Endodermal cell (in vitro differentiated cells): Measurements from ENCODE around the gene BTBD9. TPM values are rescaled to one million over a fixed set of nuclear protein-coding genes. Genes with fewer than 3 reads are reported as not detected.

Experiments used
- DNase-seq: peaks from one replicate; pipeline ENCODE4 v3.0.0-alpha.2; 2017
- H3K27ac ChIP-seq: 2 replicates; pipeline ENCODE4 v1.5.1; 2013; ENCODE audit warnings: mild to moderate bottlenecking, low read depth, low read length, moderate library complexity
- H3K27me3 ChIP-seq: 2 replicates; pipeline ENCODE4 v1.6.1; 2013; ENCODE audit warnings: mild to moderate bottlenecking, low read length, moderate library complexity; ENCODE audit not compliant: insufficient read depth, control insufficient read depth, poor library complexity, severe bottlenecking
- H3K36me3 ChIP-seq: 2 replicates; pipeline ENCODE4 v1.7.0; 2013; ENCODE audit warnings: mild to moderate bottlenecking, low read length, moderate library complexity; ENCODE audit not compliant: control insufficient read depth, insufficient read depth
- H3K4me1 ChIP-seq: one replicate; pipeline ENCODE4 v1.7.0; 2013; ENCODE audit warnings: low read length; ENCODE audit not compliant: control insufficient read depth, insufficient read depth
- H3K4me3 ChIP-seq: 2 replicates; pipeline ENCODE4 v1.5.1; 2013; ENCODE audit warnings: mild to moderate bottlenecking, low read length, moderate library complexity
- H3K9ac ChIP-seq: 2 replicates; pipeline ENCODE4 v1.6.1; 2013; ENCODE audit warnings: mild to moderate bottlenecking, low read length, moderate library complexity; ENCODE audit not compliant: poor library complexity, severe bottlenecking; ENCODE audit errors: extremely low read depth
- H3K9me3 ChIP-seq: 2 replicates; pipeline ENCODE4 v1.6.1; 2013; ENCODE audit warnings: mild to moderate bottlenecking, low read length, moderate library complexity; ENCODE audit not compliant: control insufficient read depth
- H3K27ac Mint-ChIP-seq: 2 replicates; pipeline ENCODE4 v1.8.0; 2020; ENCODE audit warnings: mixed read lengths
- H3K27me3 Mint-ChIP-seq: 2 replicates; pipeline ENCODE4 v1.8.0; 2021; ENCODE audit warnings: mild to moderate bottlenecking, mixed read lengths; ENCODE audit not compliant: insufficient read depth
- H3K36me3 Mint-ChIP-seq: 2 replicates; pipeline ENCODE4 v1.8.0; 2020; ENCODE audit warnings: low read depth, mixed read lengths
- H3K4me1 Mint-ChIP-seq: 2 replicates; pipeline ENCODE4 v1.8.0; 2020; ENCODE audit warnings: mixed read lengths
- H3K4me3 Mint-ChIP-seq: 2 replicates; pipeline ENCODE4 v1.8.0; 2020; ENCODE audit warnings: mild to moderate bottlenecking, moderate library complexity, mixed read lengths
- H3K9me3 Mint-ChIP-seq: 2 replicates; pipeline ENCODE4 v1.8.0; 2020; ENCODE audit warnings: mild to moderate bottlenecking, mixed read lengths
- CTCF ChIP-seq: fragments of 200-600 bp; sonication (generic); conservative IDR thresholded peaks from 2 replicates; pipeline ENCODE4 v1.5.0; 2021; ENCODE audit warnings: antibody characterized with exemption, mild to moderate bottlenecking
- WGBS, 2 experiments: methylation state at CpG; one replicate each; pipeline versions ENCODE4 v1.1.5 to v1.1.7; 2013; ENCODE audit warnings: missing lambda C conversion rate in 2 of 2, mixed read lengths in 1 of 2; ENCODE audit not compliant: insufficient coverage in 1 of 2, insufficient read length in 1 of 2; 5-methylcytosine and 5-hydroxymethylcytosine counted together
- total RNA-seq, 2 donors: library from RNA; stranded (reverse); fragmentation: NEBNext Ultra II Directional in 1 of 2; extraction: Animal tissue kit (Norgen Biotek cat#: 25700) in 1 of 2; gene quantifications; 2 replicates in 1 of 2; 3 replicates in 1 of 2; pipeline ENCODE4 v1.2.1, GENCODE V29; 2021

BTBD9 gene
- total RNA-seq, 2 donors from 2014 or later, result 7.6 to 12.3 TPM

- DNase-seq, result no peak
- no peak overlapping the region for H3K4me3 ChIP-seq
- no peaks in the 10 kb centered on the region for H3K27me3 Mint-ChIP-seq
- H3K36me3 ChIP-seq, result no peaks in the 10 kb centered on the region
- TF ChIP-seq CTCF, result no peak
- 95% methylated on average over 2 of the region's 2 CpGs; no CpG with 5 or more reads in 1 of the 2 experiments for WGBS, 2 experiments
- peaks cover 6% of the 10 kb centered on the region for H3K4me1 ChIP-seq
- no peaks in the 10 kb centered on the region for H3K36me3 Mint-ChIP-seq
- H3K27me3 ChIP-seq, result no peaks in the 10 kb centered on the region
- H3K4me3 Mint-ChIP-seq, result no peak overlapping the region
- peaks cover 29% of the 10 kb centered on the region for H3K4me1 Mint-ChIP-seq
- no peak overlapping the region for H3K9ac ChIP-seq
- H3K9me3 ChIP-seq, result no peaks in the 10 kb centered on the region
- no peaks in the 10 kb centered on the region for H3K9me3 Mint-ChIP-seq
- no peak overlapping the region for H3K27ac Mint-ChIP-seq
- H3K27ac ChIP-seq, result no peak overlapping the region
Observed at GRCh38 chr6:38403548-38403947, 236.2 kb downstream of the BTBD9 start.

- peaks cover 9% of the 10 kb centered on the region for H3K4me1 ChIP-seq
- H3K27ac Mint-ChIP-seq, result no peak overlapping the region
- no peaks in the 10 kb centered on the region for H3K36me3 Mint-ChIP-seq
- H3K36me3 ChIP-seq, result no peaks in the 10 kb centered on the region
- H3K27me3 Mint-ChIP-seq, result peaks cover 15% of the 10 kb centered on the region
- no peaks in the 10 kb centered on the region for H3K9me3 Mint-ChIP-seq
- no peaks in the 10 kb centered on the region for H3K9me3 ChIP-seq
- no peak overlapping the region for H3K4me3 ChIP-seq
- peaks cover 25% of the 10 kb centered on the region for H3K4me1 Mint-ChIP-seq
- DNase-seq, result no peak
- no peak overlapping the region for H3K4me3 Mint-ChIP-seq
- peaks cover 15% of the 10 kb centered on the region for H3K27me3 ChIP-seq
- TF ChIP-seq CTCF, result no peak
- peak overlapping the region; percentile 8 for H3K9ac ChIP-seq
- H3K27ac ChIP-seq, result no peak overlapping the region
- WGBS, 2 experiments, result 83% methylated on average over 1 of the region's 1 CpG; no CpG with 5 or more reads in 1 of the 2 experiments
Observed at GRCh38 chr6:38400764-38401163, 239.0 kb downstream of the BTBD9 start.

- Histone ChIP-seq H3K9ac (peak overlapping the region; percentile 8), H3K36me3 (no peaks in the 10 kb centered on the region), H3K4me1 (peaks cover 9% of the 10 kb centered on the region), H3K27ac (no peak overlapping the region), H3K4me3 (no peak overlapping the region), H3K27me3 (peaks cover 15% of the 10 kb centered on the region), H3K9me3 (no peaks in the 10 kb centered on the region)
- 59 to 71% methylated on average over 3 of the region's 3 CpGs for WGBS, 2 experiments
- no peaks in the 10 kb centered on the region for H3K36me3 Mint-ChIP-seq
- peaks cover 16% of the 10 kb centered on the region for H3K27me3 Mint-ChIP-seq
- H3K9me3 Mint-ChIP-seq, result no peaks in the 10 kb centered on the region
- no peak for TF ChIP-seq CTCF
- DNase-seq, result no peak
- no peak overlapping the region for H3K4me3 Mint-ChIP-seq
- peaks cover 22% of the 10 kb centered on the region for H3K4me1 Mint-ChIP-seq
- no peak overlapping the region for H3K27ac Mint-ChIP-seq
Observed at GRCh38 chr6:38400101-38400500, 239.6 kb downstream of the BTBD9 start.
